Body of pancreas (tissue), 4 donors: ENCODE results near the gene RUFY2.

Experiments used
- POLR2A ChIP-seq, 3 donors: fragments of 450-650 bp; IDR thresholded peaks; one replicate each; pipeline ENCODE4 v1.6.1; 2016; ENCODE audit warnings: antibody characterized with exemption in 3 of 3, mild to moderate bottlenecking in 2 of 3
- TF ChIP-seq, protein P1 (sequence below), 7 experiments: fragments of 450-650 bp in 4 of 7; fragments of 200-600 bp in 3 of 7; sonication (generic) in 3 of 7; IDR thresholded peaks; one replicate each; pipeline ENCODE4 v1.5.1; 2016 to 2019; ENCODE audit warnings: antibody characterized with exemption in 7 of 7

GRCh38 chr10:68327889-68328786 is 78.9 kb downstream of the RUFY2 start:
- no peak for TF ChIP-seq POLR2A (IDR thresholded peaks at IDR 0.05)
- TF ChIP-seq, protein P1, sequence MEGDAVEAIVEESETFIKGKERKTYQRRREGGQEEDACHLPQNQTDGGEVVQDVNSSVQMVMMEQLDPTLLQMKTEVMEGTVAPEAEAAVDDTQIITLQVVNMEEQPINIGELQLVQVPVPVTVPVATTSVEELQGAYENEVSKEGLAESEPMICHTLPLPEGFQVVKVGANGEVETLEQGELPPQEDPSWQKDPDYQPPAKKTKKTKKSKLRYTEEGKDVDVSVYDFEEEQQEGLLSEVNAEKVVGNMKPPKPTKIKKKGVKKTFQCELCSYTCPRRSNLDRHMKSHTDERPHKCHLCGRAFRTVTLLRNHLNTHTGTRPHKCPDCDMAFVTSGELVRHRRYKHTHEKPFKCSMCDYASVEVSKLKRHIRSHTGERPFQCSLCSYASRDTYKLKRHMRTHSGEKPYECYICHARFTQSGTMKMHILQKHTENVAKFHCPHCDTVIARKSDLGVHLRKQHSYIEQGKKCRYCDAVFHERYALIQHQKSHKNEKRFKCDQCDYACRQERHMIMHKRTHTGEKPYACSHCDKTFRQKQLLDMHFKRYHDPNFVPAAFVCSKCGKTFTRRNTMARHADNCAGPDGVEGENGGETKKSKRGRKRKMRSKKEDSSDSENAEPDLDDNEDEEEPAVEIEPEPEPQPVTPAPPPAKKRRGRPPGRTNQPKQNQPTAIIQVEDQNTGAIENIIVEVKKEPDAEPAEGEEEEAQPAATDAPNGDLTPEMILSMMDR (IDR thresholded peaks at IDR 0.05) = no peak
